DND-41 (cell line): ENCODE results near the gene OASL.

Experiments
- ATAC-seq: fragments of 200-7000 bp; cut with Tn5 transposase; 3 replicates; pipeline ENCODE4 v1.9.1; 2021; ENCODE audit warnings: low read depth; ENCODE audit not compliant: insufficient read depth
- DNase-seq: peaks from one replicate; pipeline ENCODE4 v3.0.0-alpha.2; 2020
- H2AFZ ChIP-seq: 2 replicates; pipeline ENCODE4 v1.6.0; 2012; ENCODE audit warnings: low read depth, low read length
- H3K27ac ChIP-seq: 2 replicates; pipeline ENCODE4 v1.5.1; 2012; ENCODE audit warnings: low read length, inconsistent platforms
- H3K27me3 ChIP-seq: fragments of 200-600 bp; sonication (generic); 2 replicates; pipeline ENCODE4 v1.6.0; 2012; ENCODE audit warnings: low read length, mild to moderate bottlenecking, inconsistent platforms; ENCODE audit not compliant: insufficient read depth, poor library complexity
- H3K36me3 ChIP-seq: 2 replicates; pipeline ENCODE4 v1.5.1; 2012; ENCODE audit warnings: low read length, inconsistent platforms; ENCODE audit not compliant: insufficient read depth
- H3K4me1 ChIP-seq: 2 replicates; pipeline ENCODE4 v1.5.1; 2012; ENCODE audit warnings: mild to moderate bottlenecking, low read length; ENCODE audit not compliant: insufficient read depth
- H3K4me2 ChIP-seq: 2 replicates; pipeline ENCODE4 v1.6.0; 2012; ENCODE audit warnings: mild to moderate bottlenecking, moderate library complexity, low read length, inconsistent platforms; ENCODE audit not compliant: insufficient read depth
- H3K4me3 ChIP-seq, 2 experiments: fragments of 200-600 bp in 1 of 2; shearing (Covaris generic) in 1 of 2; 2 replicates each; pipeline ENCODE4 v1.5.1; 2012 to 2016; ENCODE audit warnings: inconsistent platforms in 2 of 2, low read length in 2 of 2, mild to moderate bottlenecking in 2 of 2, low read depth in 1 of 2, moderate library complexity in 1 of 2
- H3K79me2 ChIP-seq: 2 replicates; pipeline ENCODE4 v1.6.0; 2012; ENCODE audit warnings: low read length, inconsistent platforms; ENCODE audit not compliant: insufficient read depth
- H3K9ac ChIP-seq: 2 replicates; pipeline ENCODE4 v1.6.0; 2012; ENCODE audit warnings: low read depth, mild to moderate bottlenecking, inconsistent platforms, low read length, moderate library complexity
- H3K9me3 ChIP-seq: 2 replicates; pipeline ENCODE4 v1.5.1; 2012; ENCODE audit warnings: low read length, moderate library complexity, mild to moderate bottlenecking, inconsistent platforms; ENCODE audit not compliant: insufficient read depth, severe bottlenecking
- H4K20me1 ChIP-seq: 2 replicates; pipeline ENCODE4 v1.6.0; 2012; ENCODE audit warnings: low read length; ENCODE audit not compliant: insufficient read depth
- EZH2 ChIP-seq: IDR thresholded peaks from 3 replicates; pipeline ENCODE4 v1.6.1; 2012; ENCODE audit warnings: borderline replicate concordance, low read depth, mild to moderate bottlenecking, moderate library complexity, low read length, inconsistent platforms; ENCODE audit not compliant: severe bottlenecking
- TF ChIP-seq, protein P1 (sequence below): IDR thresholded peaks from 2 replicates; pipeline ENCODE4 v1.5.1; 2012; ENCODE audit warnings: borderline replicate concordance, low read length, moderate library complexity, mild to moderate bottlenecking; ENCODE audit not compliant: poor library complexity, severe bottlenecking; ENCODE audit errors: extremely low read depth

OASL gene

DNA sequence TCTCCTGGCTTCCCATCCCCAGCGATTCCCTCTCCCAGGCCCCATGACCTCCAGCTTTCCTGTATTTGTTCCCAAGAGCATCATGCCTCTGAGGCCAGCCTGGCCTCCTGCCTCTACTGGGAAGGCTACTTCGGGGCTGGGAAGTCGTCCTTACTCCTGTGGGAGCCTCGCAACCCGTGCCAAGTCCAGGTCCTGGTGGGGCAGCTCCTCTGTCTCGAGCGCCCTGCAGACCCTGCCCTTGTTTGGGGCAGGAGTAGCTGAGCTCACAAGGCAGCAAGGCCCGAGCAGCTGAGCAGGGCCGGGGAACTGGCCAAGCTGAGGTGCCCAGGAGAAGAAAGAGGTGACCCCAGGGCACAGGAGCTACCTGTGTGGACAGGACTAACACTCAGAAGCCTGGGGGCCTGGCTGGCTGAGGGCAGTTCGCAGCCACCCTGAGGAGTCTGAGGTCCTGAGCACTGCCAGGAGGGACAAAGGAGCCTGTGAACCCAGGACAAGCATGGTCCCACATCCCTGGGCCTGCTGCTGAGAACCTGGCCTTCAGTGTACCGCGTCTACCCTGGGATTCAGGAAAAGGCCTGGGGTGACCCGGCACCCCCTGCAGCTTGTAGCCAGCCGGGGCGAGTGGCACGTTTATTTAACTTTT is 37.1 kb downstream of the OASL start:
- Histone ChIP-seq H3K4me3 (no peak overlapping the region), H2AFZ (no peak overlapping the region), H3K4me2 (no peak overlapping the region), H3K27me3 (no peaks in the 10 kb centered on the region), H3K79me2 (no peaks in the 10 kb centered on the region), H3K9ac (no peak overlapping the region), H3K4me1 (no peaks in the 10 kb centered on the region), H4K20me1 (peaks cover 6% of the 10 kb centered on the region), H3K27ac (no peak overlapping the region), H3K36me3 (peaks cover 30% of the 10 kb centered on the region), H3K9me3 (no peaks in the 10 kb centered on the region)
- ATAC-seq (no peak), DNase-seq (no peak)
- no peak for TF ChIP-seq EZH2
- TF ChIP-seq, protein P1, sequence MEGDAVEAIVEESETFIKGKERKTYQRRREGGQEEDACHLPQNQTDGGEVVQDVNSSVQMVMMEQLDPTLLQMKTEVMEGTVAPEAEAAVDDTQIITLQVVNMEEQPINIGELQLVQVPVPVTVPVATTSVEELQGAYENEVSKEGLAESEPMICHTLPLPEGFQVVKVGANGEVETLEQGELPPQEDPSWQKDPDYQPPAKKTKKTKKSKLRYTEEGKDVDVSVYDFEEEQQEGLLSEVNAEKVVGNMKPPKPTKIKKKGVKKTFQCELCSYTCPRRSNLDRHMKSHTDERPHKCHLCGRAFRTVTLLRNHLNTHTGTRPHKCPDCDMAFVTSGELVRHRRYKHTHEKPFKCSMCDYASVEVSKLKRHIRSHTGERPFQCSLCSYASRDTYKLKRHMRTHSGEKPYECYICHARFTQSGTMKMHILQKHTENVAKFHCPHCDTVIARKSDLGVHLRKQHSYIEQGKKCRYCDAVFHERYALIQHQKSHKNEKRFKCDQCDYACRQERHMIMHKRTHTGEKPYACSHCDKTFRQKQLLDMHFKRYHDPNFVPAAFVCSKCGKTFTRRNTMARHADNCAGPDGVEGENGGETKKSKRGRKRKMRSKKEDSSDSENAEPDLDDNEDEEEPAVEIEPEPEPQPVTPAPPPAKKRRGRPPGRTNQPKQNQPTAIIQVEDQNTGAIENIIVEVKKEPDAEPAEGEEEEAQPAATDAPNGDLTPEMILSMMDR = no peak

DNA sequence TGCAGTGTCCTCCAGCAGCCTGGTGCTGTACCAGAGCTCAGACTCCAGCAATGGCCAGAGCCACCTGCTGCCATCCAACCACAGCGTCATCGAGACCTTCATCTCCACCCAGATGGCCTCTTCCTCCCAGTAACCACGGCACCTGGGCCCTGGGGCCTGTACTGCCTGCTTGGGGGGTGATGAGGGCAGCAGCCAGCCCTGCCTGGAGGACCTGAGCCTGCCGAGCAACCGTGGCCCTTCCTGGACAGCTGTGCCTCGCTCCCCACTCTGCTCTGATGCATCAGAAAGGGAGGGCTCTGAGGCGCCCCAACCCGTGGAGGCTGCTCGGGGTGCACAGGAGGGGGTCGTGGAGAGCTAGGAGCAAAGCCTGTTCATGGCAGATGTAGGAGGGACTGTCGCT is 38.0 kb downstream of the OASL start:
- Histone ChIP-seq H3K79me2 (no peaks in the 10 kb centered on the region), H3K36me3 (peaks cover 27% of the 10 kb centered on the region), H3K27ac (no peak overlapping the region), H3K9ac (no peak overlapping the region), H3K9me3 (no peaks in the 10 kb centered on the region), H3K4me2 (no peak overlapping the region), H4K20me1 (peaks cover 6% of the 10 kb centered on the region), H3K27me3 (no peaks in the 10 kb centered on the region), H2AFZ (no peak overlapping the region), H3K4me1 (no peaks in the 10 kb centered on the region), H3K4me3 (no peak overlapping the region)
- no peak for TF ChIP-seq EZH2
- TF ChIP-seq, protein P1 = no peak
- ATAC-seq = peak; percentile 59
- DNase-seq = peak; percentile 60

DNA sequence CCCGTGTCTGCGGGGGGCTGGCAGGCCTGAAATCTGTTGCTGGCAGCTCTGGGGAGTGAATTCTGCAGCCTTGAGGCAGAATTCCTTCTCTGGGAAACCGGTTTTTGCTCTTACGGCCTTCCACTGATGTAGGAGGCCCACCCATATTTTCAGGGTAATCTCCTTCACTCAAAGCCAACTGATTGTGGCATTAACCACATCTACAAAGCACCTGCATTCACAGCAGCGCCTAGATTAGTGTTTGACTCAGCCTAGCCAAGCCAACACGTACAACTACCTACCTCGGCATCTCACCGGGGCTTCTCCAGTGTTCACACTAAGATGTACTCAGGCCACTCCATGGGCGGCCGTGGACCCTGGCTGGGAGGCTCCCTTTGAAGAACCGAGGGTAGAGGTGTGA is 38.5 kb downstream of the OASL start:
- peak; percentile 53 for ATAC-seq

More for the DNA sequence above, 38.5 kb downstream of the OASL start:
- Histone ChIP-seq H2AFZ (no peak overlapping the region), H3K9ac (no peak overlapping the region), H3K27ac (no peak overlapping the region), H3K4me2 (no peak overlapping the region), H3K79me2 (no peaks in the 10 kb centered on the region), H4K20me1 (peaks cover 6% of the 10 kb centered on the region), H3K36me3 (peaks cover 23% of the 10 kb centered on the region), H3K4me1 (no peaks in the 10 kb centered on the region), H3K9me3 (no peaks in the 10 kb centered on the region), H3K4me3 (no peak overlapping the region), H3K27me3 (no peaks in the 10 kb centered on the region)
- TF ChIP-seq, protein P1 = no peak
- no peak for TF ChIP-seq EZH2
- peak; percentile 24 for DNase-seq
